Brain microvascular endothelial cell (primary cell): ENCODE results near the gene HCFC2.

ENCODE experiments used
- DNase-seq: peaks from one replicate; pipeline ENCODE4 v3.0.0-alpha.2; 2020
- H3K27ac ChIP-seq: fragments of 250-450 bp; sonication (Bioruptor Pico); 2 replicates; pipeline ENCODE4 v1.5.1; 2020; ENCODE audit warnings: mild to moderate bottlenecking, moderate library complexity
- H3K27me3 ChIP-seq: fragments of 250-450 bp; sonication (Bioruptor Pico); replicated peaks from 2 replicates; pipeline ENCODE4 v1.5.1; 2020; ENCODE audit warnings: mild to moderate bottlenecking
- H3K36me3 ChIP-seq: fragments of 250-450 bp; sonication (Bioruptor Pico); replicated peaks from 2 replicates; pipeline ENCODE4 v1.5.1; 2020; ENCODE audit warnings: mild to moderate bottlenecking
- H3K4me3 ChIP-seq: 2 replicates; pipeline ENCODE4 v1.5.1; 2011; ENCODE audit warnings: low read depth, mild to moderate bottlenecking, control low read depth, low read length, moderate library complexity
- in situ Hi-C: cut with HindIII; loops from 2 replicates; pipeline ENCODE4 v1.10.0; 2017; ENCODE audit warnings: low sequenced_read_pairs, low pct_ligation_motif_present
- TF ChIP-seq, protein P1 (sequence below): IDR thresholded peaks from 2 replicates; pipeline ENCODE4 v1.5.1; 2011; ENCODE audit warnings: low read depth, mild to moderate bottlenecking, moderate library complexity, low read length, control low read depth, inconsistent platforms; ENCODE audit errors: missing control alignments

The HCFC2 gene

DNA sequence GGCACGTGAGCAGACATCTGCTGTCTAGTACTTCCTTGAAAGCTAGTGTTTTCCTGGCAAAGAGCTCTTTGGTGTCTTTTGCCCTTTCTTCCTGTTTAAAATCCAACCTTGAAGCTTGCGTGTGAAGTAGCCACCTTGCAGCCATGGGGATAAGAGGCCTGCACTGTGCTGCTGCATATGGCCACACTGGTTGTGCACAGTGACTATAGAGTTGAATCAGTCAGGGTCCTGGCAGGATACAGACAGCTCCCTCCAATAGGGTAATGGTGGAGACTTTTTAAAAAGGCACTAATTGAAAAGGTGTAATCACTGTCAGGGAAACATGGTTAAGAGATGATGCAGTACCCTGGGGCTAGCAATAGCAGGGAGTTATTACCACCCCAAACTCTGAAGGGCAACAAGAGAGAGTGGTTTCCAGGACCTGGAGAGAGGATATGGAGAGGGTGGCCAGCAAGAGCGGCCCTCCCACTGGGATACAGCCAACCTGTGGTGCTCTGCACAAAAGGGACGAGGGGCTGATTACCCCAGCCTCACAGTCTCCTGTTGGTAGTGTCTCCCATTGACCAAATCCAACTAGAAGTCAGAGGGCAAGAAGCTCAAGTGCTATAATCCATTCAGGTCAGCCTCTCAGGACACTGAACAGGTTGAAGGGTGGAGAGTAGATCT is 9.5 kb upstream of the HCFC2 start:
- no peaks in the 10 kb centered on the region for H3K27me3 ChIP-seq
- TF ChIP-seq, protein P1, sequence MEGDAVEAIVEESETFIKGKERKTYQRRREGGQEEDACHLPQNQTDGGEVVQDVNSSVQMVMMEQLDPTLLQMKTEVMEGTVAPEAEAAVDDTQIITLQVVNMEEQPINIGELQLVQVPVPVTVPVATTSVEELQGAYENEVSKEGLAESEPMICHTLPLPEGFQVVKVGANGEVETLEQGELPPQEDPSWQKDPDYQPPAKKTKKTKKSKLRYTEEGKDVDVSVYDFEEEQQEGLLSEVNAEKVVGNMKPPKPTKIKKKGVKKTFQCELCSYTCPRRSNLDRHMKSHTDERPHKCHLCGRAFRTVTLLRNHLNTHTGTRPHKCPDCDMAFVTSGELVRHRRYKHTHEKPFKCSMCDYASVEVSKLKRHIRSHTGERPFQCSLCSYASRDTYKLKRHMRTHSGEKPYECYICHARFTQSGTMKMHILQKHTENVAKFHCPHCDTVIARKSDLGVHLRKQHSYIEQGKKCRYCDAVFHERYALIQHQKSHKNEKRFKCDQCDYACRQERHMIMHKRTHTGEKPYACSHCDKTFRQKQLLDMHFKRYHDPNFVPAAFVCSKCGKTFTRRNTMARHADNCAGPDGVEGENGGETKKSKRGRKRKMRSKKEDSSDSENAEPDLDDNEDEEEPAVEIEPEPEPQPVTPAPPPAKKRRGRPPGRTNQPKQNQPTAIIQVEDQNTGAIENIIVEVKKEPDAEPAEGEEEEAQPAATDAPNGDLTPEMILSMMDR = no peak
- H3K36me3 ChIP-seq = no peaks in the 10 kb centered on the region
- H3K27ac ChIP-seq = no peak overlapping the region
- DNase-seq = no peak
- H3K4me3 ChIP-seq = no peak overlapping the region
- in situ Hi-C loops = no loop called here

DNA sequence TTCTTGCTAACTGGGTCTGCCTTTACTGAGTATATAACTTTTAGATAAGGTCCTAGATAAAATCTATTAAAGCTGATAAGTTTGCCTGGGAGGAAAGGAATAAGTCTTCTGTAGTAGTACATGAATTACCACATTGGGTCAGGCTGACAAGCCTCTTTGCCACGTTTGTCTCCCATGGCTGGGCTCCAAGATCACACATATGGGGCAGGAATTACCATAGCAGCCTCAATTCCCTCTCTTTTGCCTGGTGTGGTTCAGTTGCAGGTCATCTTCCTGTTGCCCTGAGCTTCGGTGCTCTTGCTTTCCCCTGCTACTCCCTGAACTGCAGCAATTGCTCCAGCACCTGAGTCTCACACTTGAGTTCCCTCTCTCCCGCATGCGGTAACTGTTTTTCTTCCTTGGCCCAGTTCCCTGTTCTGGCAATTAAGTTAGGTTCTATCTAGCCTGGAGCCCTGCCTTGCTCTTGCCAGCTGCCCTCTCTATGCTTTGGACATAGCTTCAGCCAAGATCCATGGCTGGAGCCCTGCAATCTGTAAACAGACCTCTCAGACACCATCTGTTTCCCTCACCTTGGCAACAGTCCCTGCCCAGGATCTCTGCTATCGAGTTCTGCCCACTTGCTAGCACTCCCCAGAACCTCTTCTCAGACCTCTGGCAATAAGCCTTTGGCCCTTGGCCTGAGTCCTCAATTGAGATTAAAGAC is 8.5 kb upstream of the HCFC2 start:
- in situ Hi-C loops = no loop called here
- Histone ChIP-seq H3K27me3 (no peaks in the 10 kb centered on the region), H3K27ac (no peak overlapping the region), H3K36me3 (no peaks in the 10 kb centered on the region), H3K4me3 (no peak overlapping the region)
- TF ChIP-seq, protein P1 = no peak
- no peak for DNase-seq

DNA sequence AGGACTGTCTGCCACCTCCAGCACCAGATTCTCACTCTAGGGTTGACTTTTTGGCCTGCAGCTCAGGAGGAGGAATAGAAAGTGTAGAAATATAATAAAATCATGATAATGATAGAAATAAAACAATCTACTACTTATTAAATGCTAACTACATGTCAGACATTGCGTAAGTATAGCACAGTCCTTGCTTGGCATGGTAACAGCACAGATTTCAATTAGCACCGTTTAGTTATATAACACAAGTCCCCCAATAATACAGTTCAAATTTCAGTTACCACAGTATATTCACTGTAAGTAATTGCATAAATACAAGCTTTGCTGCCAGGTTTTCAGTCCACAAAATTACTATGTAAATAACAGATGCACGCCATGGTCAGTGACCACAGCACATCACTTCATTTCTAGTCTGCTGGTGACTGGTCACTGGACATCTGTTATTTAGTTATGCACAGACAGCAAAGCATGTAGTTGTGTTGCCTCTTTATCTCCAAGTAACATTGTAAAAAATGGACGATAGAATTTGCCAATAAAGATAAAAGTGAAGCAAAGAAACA is 7.8 kb upstream of the HCFC2 start:
- TF ChIP-seq, protein P1 = no peak
- Histone ChIP-seq H3K4me3 (no peak overlapping the region), H3K27ac (no peak overlapping the region), H3K36me3 (no peaks in the 10 kb centered on the region), H3K27me3 (no peaks in the 10 kb centered on the region)
- no peak for DNase-seq
- in situ Hi-C loops = no loop called here

- in situ Hi-C loops = no loop called here
- no peak overlapping the region for H3K27ac ChIP-seq
- no peaks in the 10 kb centered on the region for H3K27me3 ChIP-seq
- no peak for DNase-seq
- TF ChIP-seq, protein P1 = peak; percentile 86
- no peaks in the 10 kb centered on the region for H3K36me3 ChIP-seq
- no peak overlapping the region for H3K4me3 ChIP-seq
These were observed 6.5 kb upstream of the HCFC2 start for GRCh38 chr12:104057771-104058197.

DNA sequence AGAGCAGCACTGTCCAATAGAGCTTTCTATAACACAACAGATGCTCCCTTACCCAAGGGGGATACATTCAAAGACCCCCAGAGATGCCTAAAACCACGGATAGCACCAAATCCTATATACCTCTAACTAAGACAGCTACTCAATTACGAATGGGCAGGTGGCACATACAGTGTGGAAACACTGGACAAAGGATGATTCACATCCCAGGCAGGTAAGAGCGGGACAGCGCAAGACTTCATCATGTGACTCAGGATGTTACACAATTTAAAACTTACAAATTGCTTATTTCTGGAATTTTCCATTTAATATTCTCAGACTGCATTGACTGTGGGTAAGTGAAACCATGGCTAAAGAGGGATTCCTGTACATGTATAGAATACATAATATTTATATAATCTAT is 5.5 kb upstream of the HCFC2 start:
- no peak for DNase-seq
- H3K27me3 ChIP-seq = no peaks in the 10 kb centered on the region
- no peak overlapping the region for H3K4me3 ChIP-seq
- TF ChIP-seq, protein P1 = no peak
- H3K27ac ChIP-seq = no peak overlapping the region
- in situ Hi-C loops = no loop called here
- no peaks in the 10 kb centered on the region for H3K36me3 ChIP-seq
